NCI-H2227 (cell line): ENCODE measurements around the gene CD4.
"Not testable (repeated sequence)": the region's sequence is repeated elsewhere in the genome, so short reads cannot be mapped to it uniquely, and the experiment has no call there.

Experiments
- DNase-seq: peaks from one replicate; lab custom pipeline; 2025; ENCODE audit not compliant: unreplicated experiment; lab: John Stamatoyannopoulos, UW

The CD4 gene

GRCh38 chr12:6788972-6789924, at the start of gene CD4:
CD4 (plus strand) TSS chr12:6789528; CDS start chr12:6800139, 10,611 bp downstream.
- no peak for DNase-seq

DNA sequence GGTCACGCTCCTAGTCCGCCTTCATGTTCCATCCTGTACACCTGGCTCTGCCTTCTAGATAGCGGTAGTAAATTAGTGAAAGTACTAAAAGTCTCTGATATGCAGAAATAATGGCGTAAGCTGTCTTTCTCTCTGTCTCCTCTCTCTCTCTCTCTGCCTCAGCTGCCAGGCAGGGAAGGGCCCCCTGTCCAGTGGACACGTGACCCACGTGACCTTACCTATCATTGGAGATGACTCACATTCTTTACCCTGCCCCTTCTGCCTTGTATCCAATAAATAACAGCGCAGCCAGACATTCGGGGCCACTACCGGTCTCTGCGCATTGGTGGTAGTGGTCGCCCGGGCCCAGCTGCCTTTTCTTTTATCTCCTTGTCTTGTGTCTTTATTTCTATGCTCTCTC, 47.2 kb upstream of the CD4 start:
- not testable (repeated sequence) for DNase-seq

DNA sequence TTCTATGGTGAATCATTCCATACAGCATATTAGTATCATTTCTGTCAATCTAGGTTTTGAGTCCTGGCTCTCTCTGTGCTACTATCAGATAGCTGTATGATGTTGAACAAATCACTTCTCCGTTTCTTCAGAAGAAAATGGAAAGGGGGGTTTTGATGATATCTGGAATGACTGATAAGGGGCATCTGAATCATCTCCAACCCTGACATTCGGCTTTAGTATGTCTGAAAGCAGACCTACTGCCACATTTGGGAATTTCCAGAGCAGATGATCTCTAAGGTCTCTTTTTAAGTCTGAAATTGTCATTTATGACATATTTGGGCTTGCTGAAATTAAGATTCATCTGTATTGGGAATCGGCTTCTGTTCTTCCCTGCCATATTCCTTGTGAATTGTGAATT, 46.5 kb upstream of the CD4 start:
- no peak for DNase-seq

DNA sequence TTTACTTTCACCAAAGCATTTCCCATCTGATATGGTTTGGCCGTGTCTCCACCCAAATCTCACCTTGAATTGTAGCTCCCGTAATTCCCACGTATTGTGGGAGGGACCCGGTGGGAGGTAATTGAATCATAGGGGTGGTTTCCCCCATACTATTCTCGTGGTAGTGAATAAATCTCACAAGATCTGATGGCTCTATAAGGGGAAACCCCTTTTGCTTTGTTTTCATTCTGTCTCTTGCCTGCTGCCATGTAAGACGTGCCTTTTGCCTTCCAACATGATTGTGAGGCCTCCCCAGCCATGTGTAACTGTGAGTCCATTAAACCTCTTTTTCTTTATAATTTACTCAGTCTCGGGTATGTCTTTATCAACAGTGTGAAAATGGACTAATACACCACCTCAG, 46.0 kb upstream of the CD4 start:
- DNase-seq = not testable (repeated sequence)

DNA sequence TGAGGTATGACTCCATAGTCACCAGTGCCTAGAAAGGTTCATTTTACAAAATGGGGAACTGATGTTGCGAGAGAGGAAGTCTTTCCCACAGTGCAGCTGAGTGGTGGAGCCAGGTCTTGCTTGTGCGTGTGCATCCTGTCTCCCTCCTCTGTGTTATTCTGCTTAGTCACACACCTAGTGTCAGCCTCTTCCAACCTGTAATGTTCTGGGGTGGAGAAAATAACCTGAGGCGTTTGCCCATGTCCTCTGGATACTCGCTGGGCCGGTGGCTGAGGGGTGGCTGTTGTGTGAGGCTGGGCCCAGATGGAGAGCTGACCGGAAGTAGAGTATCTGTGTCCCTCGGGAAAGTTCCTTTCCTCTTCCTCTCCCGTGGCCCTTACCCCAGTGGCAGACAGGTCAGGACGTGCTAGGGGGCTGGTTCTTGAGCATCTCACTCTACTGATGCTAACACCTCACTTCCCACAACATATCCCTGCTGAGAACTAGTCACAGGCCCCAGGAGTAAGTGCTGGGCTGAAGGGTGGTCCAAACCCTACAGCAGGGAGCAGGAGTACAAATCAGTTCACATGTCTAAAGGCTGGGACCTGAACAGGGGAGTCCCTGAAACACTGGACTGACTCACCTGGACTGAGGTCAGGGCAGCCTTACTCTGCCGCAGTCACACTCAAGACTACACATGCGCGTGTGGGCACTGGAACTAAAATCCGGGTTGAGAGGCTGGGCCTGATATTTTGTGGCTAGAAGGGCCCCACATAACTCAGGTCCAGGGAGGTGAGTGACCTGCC, 43.4 kb upstream of the CD4 start:
- DNase-seq = no peak

- DNase-seq = no peak
Observed at GRCh38 chr12:6747216-6747615, 42.1 kb upstream of the CD4 start.

GRCh38 chr12:6748761-6749160, 40.6 kb upstream of the CD4 start:
- DNase-seq = no peak

GRCh38 chr12:6750506-6750905, 38.8 kb upstream of the CD4 start:
- DNase-seq = no peak

DNA sequence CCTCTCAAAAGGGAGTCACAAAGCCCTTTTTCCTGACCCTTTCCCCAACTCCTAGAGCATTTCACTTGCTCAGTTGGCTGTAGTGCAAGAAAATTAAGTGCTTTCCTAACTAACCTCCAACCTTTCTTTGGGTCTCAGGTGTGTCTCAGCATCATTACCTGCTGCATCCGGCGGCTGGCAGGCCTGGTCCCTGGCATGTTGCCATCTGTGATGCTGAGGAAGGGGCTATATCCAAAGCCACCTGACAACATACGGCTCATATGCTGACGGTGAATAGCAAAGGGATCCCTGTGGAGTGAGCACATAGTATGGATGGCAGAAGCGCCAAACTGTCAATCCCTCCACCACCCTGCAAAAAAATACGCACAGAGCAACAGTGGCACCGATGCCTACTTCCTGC, 37.6 kb upstream of the CD4 start:
- no peak for DNase-seq

DNA sequence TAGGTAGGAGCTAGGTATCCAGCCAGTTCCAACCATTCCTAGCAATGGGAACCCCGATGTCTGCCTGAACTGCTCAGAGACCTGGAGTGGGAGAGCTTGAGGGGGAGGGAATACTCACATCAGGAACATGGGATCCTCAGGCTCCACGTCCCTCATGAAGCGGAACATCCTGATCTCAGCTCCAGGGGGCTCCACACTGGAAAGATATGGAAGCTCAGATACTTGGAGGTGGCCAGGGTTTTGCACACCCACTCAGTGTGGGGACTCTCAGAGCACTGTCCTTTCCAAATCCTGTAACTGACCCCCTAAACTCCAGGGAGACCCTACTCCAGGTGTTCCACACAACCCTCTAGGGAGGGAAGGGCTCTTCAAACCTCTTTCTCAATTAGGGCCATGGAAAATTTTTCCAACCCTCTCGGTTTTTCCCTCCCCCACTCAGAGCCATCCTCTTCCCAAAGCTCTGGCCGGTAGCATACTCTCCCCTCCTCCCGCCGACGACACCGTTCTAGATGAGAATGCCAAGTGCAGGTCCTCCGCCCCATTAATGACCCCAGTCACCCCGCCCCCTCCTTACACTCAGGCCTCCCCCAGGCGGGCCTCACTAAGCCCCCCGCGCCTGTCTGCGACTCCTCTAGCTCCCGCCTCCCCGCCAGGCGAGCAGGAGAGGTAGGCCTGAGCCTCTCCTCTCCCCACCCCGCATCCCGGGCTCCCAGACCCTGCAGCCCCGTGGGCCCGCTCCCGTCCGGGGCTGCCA, 37.0 kb upstream of the CD4 start:
- DNase-seq = peak; percentile 75

GRCh38 chr12:6752921-6753771, 36.2 kb upstream of the CD4 start, which contains the start of gene MLF2:
MLF2 (minus strand) TSS chr12:6753141; CDS start chr12:6752334, 807 bp downstream.
- DNase-seq = peak; percentile 96

DNA sequence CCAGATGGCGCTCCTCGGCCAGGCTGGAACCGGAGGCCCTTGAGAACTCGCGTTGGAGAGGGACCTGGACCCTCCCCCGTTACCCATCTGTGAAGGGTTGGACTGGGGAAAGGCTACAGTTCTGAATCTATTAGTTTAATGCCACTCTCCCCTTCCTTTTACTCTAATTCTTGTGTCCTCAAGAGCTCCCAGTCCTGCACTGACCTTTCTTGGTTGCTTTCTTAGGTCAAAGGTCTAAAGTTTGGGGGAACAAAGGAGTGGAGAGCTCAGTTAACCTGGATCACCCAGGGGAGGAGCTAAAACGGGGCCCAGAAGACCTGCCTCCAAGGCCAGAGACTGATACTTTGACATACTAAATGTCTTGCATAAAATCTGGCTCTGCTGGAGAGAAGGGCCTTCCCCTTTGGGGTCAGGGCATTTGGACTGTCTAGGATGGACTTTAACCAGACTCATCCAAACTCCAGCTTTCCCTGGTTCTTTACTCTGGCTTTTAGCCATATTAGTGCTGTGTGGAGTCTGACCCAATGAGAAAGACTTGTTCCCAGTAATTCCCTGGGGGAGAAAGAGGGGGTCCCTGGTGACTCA, 35.5 kb upstream of the CD4 start:
- DNase-seq = no peak

- no peak for DNase-seq
Observed at GRCh38 chr12:6754411-6754810, 34.9 kb upstream of the CD4 start.

GRCh38 chr12:6757028-6757690, 32.2 kb upstream of the CD4 start:
- no peak for DNase-seq

- DNase-seq = no peak
Observed at GRCh38 chr12:6758506-6759095, 30.7 kb upstream of the CD4 start.

DNA sequence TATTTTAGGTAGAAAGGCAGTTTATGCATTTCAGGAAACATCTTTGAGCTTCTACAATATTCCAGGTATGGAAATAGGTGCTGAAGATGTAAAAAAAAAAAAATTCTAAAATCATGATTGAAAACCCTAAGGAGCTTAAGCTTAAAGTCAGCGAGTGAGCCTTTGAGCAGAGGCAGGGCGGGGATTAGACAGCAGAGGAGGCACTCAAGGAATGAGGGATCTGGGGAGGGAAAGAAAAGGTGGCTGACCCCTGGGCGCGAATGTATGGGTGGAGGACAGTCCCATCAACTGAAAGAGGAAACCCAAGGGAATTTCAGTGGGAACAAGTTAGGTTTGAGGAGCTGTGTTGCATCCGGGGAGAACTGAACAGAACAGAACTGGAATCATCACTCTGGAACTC, 29.6 kb upstream of the CD4 start:
- DNase-seq = no peak

DNA sequence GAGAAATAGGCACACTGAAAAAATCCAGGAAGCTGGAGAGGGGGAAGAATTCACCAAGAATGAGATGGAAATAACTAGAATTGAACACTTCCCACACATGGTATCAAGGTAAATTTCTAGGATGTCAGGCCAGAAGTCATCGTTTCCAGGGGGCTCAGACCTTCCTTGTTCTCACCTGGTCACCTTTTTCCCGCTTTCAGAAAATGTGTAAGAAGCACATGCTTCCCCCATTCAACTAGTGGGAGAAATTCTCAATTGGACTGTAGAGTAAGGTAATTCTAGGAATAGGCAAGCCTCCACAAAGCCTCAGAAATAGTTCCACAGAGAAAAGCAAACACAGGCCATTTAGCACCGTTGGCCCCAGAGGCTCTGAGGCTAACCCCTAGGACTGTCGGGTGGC, 25.9 kb upstream of the CD4 start:
- DNase-seq = no peak

- peak; percentile 95 for DNase-seq
Observed at GRCh38 chr12:6764011-6764828, 25.1 kb upstream of the CD4 start.
